Chondrocyte (in vitro differentiated cells): ENCODE results near the gene WIF1. TPM values are rescaled to one million over a fixed set of nuclear protein-coding genes. Genes with fewer than 3 reads are reported as not detected.

Experiments
- DNase-seq: peaks from one replicate; pipeline ENCODE4 v3.0.0; 2021; ENCODE audit warnings: mixed read lengths, low spot score
- H3K27ac Mint-ChIP-seq: one replicate; pipeline ENCODE4 v1.8.0; 2021; ENCODE audit warnings: mild to moderate bottlenecking, moderate library complexity, mixed read lengths; ENCODE audit not compliant: unreplicated experiment
- H3K27me3 Mint-ChIP-seq: 2 replicates; pipeline ENCODE4 v1.8.0; 2021; ENCODE audit warnings: low read depth, mixed read lengths
- H3K36me3 Mint-ChIP-seq: 2 replicates; pipeline ENCODE4 v1.8.0; 2021; ENCODE audit warnings: low read depth, mixed read lengths
- H3K4me1 Mint-ChIP-seq: 2 replicates; pipeline ENCODE4 v1.8.0; 2021; ENCODE audit warnings: low read depth, mild to moderate bottlenecking, mixed read lengths
- H3K4me3 Mint-ChIP-seq: one replicate; pipeline ENCODE4 v1.8.0; 2021; ENCODE audit warnings: mild to moderate bottlenecking, moderate library complexity, mixed read lengths; ENCODE audit not compliant: unreplicated experiment
- H3K9me3 Mint-ChIP-seq: 2 replicates; pipeline ENCODE4 v1.8.0; 2021; ENCODE audit warnings: low read depth, mixed read lengths
- total RNA-seq: library from RNA; stranded (reverse); gene quantifications from 3 replicates; pipeline ENCODE4 v1.2.1, GENCODE V29; 2021
- TF ChIP-seq, protein P1 (sequence below): fragments of 200-600 bp; sonication (generic); IDR thresholded peaks from 2 replicates; pipeline ENCODE4 v1.5.0; 2021; ENCODE audit warnings: antibody characterized with exemption, mild to moderate bottlenecking, moderate library complexity

Gene WIF1
- total RNA-seq, 1 donor from 2014 or later = not detected

DNA sequence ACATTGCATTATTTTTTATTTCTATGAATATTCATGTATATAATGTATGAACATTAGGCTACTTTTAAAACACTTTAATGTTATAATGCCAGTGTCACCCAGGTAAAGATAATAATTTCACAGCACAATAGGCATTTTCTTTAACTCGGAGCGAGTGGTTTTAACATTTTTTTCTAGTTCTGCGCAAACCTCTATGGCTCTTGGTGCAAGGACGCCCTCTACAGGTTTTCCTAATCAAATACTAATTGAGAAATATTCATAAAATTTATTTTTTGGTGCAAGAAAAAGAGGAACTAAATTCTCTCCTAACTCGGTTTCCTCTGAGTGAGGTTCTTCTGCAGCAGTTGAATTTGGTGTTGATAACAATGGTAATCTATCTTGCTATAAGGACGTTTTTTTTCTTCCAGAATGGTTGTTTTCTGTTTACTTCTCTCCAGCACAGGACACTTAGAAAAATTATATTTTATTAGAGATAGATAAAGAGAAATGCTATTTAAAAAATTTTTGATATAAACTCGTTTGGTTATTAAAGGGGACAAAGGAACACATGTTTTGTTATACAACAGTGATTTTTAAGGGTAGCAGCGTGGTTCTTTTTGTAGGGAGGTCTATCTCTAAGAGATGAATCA lies 2.4 kb upstream of the WIF1 start:
- Mint-ChIP-seq H3K27me3 (peaks cover 39% of the 10 kb centered on the region), H3K27ac (no peak overlapping the region), H3K4me1 (peaks cover 4% of the 10 kb centered on the region), H3K9me3 (no peaks in the 10 kb centered on the region), H3K36me3 (no peaks in the 10 kb centered on the region), H3K4me3 (no peak overlapping the region)
- no peak for DNase-seq
- TF ChIP-seq, protein P1, sequence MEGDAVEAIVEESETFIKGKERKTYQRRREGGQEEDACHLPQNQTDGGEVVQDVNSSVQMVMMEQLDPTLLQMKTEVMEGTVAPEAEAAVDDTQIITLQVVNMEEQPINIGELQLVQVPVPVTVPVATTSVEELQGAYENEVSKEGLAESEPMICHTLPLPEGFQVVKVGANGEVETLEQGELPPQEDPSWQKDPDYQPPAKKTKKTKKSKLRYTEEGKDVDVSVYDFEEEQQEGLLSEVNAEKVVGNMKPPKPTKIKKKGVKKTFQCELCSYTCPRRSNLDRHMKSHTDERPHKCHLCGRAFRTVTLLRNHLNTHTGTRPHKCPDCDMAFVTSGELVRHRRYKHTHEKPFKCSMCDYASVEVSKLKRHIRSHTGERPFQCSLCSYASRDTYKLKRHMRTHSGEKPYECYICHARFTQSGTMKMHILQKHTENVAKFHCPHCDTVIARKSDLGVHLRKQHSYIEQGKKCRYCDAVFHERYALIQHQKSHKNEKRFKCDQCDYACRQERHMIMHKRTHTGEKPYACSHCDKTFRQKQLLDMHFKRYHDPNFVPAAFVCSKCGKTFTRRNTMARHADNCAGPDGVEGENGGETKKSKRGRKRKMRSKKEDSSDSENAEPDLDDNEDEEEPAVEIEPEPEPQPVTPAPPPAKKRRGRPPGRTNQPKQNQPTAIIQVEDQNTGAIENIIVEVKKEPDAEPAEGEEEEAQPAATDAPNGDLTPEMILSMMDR = peak; percentile 88

GRCh38 chr12:65122703-65123102 lies 1.6 kb upstream of the WIF1 start:
- H3K4me1 Mint-ChIP-seq = peaks cover 4% of the 10 kb centered on the region
- H3K27me3 Mint-ChIP-seq = peaks cover 44% of the 10 kb centered on the region
- TF ChIP-seq, protein P1 = no peak
- no peak for DNase-seq
- H3K27ac Mint-ChIP-seq = no peak overlapping the region
- no peaks in the 10 kb centered on the region for H3K9me3 Mint-ChIP-seq
- no peak overlapping the region for H3K4me3 Mint-ChIP-seq
- no peaks in the 10 kb centered on the region for H3K36me3 Mint-ChIP-seq

- Mint-ChIP-seq H3K27ac (no peak overlapping the region), H3K36me3 (no peaks in the 10 kb centered on the region), H3K4me3 (peak overlapping the region; percentile 8), H3K27me3 (peaks cover 46% of the 10 kb centered on the region), H3K9me3 (no peaks in the 10 kb centered on the region), H3K4me1 (peaks cover 4% of the 10 kb centered on the region)
- TF ChIP-seq, protein P1 = no peak
- peak; percentile 85 for DNase-seq
Observed at GRCh38 chr12:65121956-65122469, 908 bp upstream of the WIF1 start.

- Mint-ChIP-seq H3K4me1 (peaks cover 4% of the 10 kb centered on the region), H3K9me3 (no peaks in the 10 kb centered on the region), H3K36me3 (no peaks in the 10 kb centered on the region), H3K27me3 (peaks cover 57% of the 10 kb centered on the region), H3K27ac (no peak overlapping the region), H3K4me3 (no peak overlapping the region)
- no peak for DNase-seq
- TF ChIP-seq, protein P1 = no peak
Observed at GRCh38 chr12:65119063-65119462, 2.0 kb downstream of the WIF1 start.

- no peak for DNase-seq
- Mint-ChIP-seq H3K27ac (no peak overlapping the region), H3K9me3 (no peaks in the 10 kb centered on the region), H3K4me1 (no peaks in the 10 kb centered on the region), H3K4me3 (no peak overlapping the region), H3K27me3 (peaks cover 54% of the 10 kb centered on the region), H3K36me3 (no peaks in the 10 kb centered on the region)
- TF ChIP-seq, protein P1 = no peak
Observed at GRCh38 chr12:65113621-65114035, 7.5 kb downstream of the WIF1 start.
